CD4-positive, alpha-beta T cell treated with Interleukin-6 at 100 ng/mL for 8 hours (primary cell): ENCODE data around the gene COLEC12.
A peak's percentile ranks its signal among the peaks of the same experiment; 100 is the strongest.

Source experiments
- DNase-seq: peaks from one replicate; pipeline ENCODE4 v3.0.0-alpha.2; 2020; ENCODE audit warnings: mixed read lengths, low spot score

COLEC12 gene

DNA sequence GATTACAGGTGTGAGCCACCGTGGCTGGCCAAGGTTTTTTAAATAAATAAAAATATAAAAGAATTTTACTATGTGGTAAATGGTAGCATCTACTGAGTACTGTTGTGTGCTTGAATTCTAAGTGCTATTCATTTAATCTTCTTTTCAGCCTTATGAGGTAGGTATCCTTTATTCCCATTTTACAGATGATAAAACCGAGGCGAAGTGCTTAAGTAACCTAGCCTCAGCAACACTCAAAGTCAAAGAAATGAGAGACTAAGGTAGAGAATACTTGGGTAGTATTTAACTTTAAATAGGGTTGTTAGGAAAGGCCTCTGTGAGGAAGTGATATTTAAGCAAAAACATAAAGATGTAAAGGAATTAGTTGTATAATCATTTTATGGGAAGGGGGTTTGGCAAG is 227.0 kb downstream of the COLEC12 start:
- no peak for DNase-seq

DNA sequence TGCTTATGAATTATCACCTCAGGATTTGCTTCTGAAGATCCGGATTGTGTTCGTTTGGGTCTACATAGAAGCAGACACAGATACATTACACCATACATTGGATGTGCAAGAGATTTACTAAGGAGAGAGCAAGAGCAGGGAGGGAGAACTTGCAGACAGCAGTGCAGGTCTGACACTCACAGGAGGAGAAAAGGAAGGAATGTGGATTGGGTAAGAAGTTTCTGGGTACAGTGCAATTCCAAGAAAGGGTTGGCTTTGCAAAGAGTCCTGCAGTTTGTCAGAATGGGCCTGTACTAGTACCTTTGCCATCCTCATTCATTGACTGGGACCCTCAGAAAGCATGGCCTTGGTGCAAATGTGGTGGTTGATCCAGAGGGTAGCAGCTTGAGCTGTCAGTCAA is 227.9 kb downstream of the COLEC12 start:
- DNase-seq = no peak

DNA sequence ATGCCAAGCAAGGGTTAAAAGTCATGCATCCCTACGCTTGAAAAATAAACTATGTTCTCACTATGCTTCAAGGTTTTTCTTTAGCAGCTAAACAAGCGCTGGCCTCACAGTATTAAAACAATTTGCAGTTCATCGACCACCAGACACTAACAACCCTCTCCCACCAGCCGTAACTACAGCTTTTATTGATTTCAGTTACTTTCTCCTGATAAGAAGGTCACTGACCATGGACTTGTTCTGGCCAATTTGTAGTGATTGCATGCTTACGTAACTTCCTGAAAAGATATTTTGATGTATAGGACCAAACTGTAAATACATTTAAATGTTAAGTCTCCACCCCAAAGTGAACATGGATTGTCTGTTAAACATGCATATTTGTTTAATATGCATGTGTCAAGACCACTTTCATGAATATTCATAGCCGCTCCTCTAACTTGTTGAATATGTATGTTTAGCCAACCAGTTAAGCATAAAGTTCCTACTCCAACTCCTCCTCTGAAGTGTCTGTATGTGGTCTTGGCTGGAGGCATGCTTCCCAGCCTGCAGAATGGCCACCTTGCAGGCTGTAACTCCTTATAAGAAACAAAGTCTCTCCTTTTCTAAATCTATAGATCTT is 230.9 kb downstream of the COLEC12 start:
- DNase-seq = no peak

DNA sequence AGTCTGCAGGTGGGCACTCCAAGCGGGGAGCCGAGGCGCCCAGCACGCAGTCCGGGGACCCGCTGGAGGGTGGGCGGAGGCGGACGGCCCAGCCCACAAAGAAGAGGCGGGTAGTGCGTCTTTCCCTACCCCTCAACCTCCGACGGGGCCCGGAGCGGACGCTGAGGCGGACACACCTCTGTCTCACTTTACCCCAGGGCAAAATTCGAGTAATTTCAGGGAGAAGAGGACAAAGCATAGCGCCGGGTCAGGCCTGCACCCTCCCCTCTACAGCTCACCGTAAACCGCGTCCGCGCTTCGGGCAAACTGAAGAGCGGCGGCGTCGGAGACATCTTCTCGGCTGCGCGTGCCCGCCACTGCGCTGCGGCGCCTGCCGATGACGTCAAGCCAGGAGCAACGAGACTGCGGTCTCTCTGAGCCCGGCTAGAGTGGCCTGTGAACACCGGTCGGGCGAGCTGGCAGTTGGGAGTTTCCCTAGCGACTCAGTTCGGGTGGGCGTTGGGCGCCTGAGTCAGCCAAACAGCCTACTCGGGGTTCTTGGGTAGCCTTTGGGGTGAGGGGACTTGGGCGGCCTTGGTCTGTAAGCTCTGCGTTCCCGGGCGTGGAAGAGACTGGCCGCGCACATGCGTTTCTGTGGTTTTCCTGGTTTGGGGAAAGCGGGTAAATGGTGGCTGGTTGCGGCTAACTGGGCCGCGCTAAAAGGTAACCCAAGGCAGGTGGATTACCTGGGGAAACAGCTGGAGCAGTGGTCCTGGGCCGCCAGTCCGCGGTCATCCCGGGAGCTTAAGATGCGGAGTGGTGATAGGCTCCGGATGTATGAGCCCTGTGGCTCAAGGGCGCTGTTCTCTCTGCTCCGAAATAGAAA is 232.6 kb downstream of the COLEC12 start, which contains the start of gene THOC1:
Gene THOC1 (minus strand): TSS at position 360 of the 865 bp plus-strand sequence. CDS start 28 bp downstream, at position 332.
- DNase-seq = peak; percentile 91

DNA sequence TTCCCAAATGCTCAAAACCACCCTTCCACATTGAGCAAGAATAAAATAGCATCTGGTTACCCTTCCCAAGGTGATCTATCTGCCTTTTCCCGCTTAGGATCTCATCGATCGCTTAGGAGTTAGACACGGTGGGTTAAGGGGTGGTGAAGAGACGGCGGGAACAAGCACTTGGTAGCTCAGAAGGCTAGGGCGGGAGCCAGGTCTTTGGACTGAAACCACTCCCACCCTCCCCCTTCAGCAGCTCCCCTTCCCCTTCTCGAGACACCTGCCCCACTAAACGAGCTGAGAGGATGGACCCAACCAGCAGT is 233.2 kb downstream of the COLEC12 start:
- no peak for DNase-seq
